ENCODE measurements around the gene ATG101.

ATG101 gene, protein sequence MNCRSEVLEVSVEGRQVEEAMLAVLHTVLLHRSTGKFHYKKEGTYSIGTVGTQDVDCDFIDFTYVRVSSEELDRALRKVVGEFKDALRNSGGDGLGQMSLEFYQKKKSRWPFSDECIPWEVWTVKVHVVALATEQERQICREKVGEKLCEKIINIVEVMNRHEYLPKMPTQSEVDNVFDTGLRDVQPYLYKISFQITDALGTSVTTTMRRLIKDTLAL

DNA sequence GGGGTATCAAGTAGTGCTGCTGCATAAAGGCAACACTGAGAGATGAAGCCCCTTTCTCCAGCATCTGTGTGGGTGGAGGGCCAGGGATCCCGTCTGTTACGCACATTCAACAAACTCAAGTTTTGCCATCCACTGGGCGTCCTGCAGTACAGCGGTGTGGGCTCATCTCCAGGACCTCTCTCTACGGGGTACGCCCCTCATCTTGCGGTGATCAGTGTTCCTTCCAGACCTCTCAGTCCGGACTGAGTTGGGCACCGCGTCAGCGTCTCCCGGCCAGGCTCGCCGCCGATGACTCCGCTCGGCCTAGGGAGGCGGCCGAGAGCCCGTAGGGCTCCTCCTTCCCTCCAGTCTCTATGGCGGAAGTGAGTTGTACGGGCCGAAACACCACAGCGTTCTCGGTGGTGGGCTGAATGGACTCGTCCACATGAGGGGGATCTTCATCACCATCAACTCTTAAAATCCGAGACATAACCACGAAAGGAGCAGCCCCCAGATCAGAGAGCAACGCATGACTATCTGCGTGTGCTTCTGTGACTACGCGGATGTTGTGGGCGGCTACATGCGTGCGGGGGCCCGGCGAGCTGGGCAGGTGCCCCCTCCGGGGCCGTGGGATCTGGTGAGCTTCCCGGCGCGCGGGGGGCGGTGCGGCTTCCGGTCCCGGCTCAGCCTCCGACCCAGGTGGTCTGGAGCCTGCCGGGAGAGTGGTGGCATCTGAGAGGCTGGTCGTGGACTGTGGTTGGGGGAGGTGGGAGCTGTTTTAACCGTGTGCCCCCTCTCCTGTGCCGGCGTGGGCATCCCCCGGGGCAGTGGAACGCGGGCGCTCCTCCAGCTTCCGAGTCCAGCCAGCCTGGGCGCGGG, at the start of gene ATG101:
Gene ATG101, plus strand, starts transcription at position 652 of the 858 bp plus-strand sequence. CDS start 3,673 bp downstream, outside the sequence.
- DNase-seq (ENCODE audit: extremely low spot score), result peak; percentile 95
- CTCF ChIA-PET, result interaction anchor here (0.6 to 42.5 kb wide), 12 partner anchors 9 to 99 kb away, joined by 3 to 1220 read pairs (median 9); partner anchors contain the start of genes NR4A1 and SMIM41
- TF ChIP-seq, protein P1, sequence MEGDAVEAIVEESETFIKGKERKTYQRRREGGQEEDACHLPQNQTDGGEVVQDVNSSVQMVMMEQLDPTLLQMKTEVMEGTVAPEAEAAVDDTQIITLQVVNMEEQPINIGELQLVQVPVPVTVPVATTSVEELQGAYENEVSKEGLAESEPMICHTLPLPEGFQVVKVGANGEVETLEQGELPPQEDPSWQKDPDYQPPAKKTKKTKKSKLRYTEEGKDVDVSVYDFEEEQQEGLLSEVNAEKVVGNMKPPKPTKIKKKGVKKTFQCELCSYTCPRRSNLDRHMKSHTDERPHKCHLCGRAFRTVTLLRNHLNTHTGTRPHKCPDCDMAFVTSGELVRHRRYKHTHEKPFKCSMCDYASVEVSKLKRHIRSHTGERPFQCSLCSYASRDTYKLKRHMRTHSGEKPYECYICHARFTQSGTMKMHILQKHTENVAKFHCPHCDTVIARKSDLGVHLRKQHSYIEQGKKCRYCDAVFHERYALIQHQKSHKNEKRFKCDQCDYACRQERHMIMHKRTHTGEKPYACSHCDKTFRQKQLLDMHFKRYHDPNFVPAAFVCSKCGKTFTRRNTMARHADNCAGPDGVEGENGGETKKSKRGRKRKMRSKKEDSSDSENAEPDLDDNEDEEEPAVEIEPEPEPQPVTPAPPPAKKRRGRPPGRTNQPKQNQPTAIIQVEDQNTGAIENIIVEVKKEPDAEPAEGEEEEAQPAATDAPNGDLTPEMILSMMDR (IDR thresholded peaks at IDR 0.05; ENCODE audit: control extremely low read depth, extremely low read depth, low read depth, missing control alignments), result peak; percentile 93
- POLR2A ChIA-PET, result interaction anchor here (0.8 to 2.6 kb wide), 5 partner anchors 10 to 44 kb away, joined by 4 to 16 read pairs (median 6); partner anchors contain the start of genes NR4A1 and SMIM41

DNA sequence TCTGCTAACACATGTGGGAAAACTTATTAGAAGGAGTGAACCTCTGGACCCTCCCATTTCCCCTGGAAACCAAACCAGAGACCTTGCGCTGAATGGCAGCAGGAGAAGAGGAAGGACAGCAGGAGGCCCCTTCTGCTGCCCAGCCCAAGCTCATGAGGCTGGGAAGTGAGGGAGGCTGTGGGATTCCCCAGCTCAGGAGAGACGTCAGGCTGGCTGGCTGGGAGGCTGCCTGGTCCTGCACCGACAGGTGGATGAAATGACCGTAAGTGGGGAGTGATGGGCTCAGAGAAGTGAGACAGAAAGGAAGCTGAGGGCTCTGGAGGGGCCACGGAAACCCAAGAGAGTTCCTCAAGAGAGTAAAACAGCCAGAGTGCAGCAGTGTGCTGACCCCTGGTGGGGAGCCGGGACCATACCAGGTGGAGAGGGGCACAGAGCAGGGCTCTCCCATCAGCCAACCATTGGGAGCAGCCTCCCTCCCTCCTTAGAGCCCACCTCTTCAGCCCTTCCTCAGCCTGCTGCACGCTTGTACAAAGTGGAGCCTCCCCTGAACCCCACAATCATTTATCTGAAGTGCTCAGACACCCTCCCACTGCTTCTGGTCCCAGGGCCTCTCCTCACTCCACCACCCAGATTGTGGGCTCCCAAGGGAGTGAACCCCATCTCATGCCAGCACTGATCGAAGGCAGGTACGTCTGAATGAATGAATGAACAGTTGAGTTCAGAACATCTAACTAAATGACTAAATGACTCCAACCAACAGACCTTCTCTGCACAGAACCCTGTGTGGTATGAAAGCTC, 49.0 kb upstream of the ATG101 start:
- peak; percentile 71 for DNase-seq (ENCODE audit: extremely low spot score)
- CTCF ChIA-PET, result interaction anchor here (0.7 to 33.0 kb wide), 17 partner anchors 14 to 129 kb away, joined by 3 to 1220 read pairs (median 4); partner anchors contain the start of genes ATG101, NR4A1, SMIM41 and TAMALIN
- TF ChIP-seq, protein P1 (IDR thresholded peaks at IDR 0.05; ENCODE audit: control extremely low read depth, extremely low read depth, low read depth, missing control alignments), result peak; percentile 67
- POLR2A ChIA-PET, result interaction anchor here (1.9 kb wide), 1 partner anchor 14 kb away, joined by 9 read pairs; the partner anchor contains the start of gene TAMALIN

DNA sequence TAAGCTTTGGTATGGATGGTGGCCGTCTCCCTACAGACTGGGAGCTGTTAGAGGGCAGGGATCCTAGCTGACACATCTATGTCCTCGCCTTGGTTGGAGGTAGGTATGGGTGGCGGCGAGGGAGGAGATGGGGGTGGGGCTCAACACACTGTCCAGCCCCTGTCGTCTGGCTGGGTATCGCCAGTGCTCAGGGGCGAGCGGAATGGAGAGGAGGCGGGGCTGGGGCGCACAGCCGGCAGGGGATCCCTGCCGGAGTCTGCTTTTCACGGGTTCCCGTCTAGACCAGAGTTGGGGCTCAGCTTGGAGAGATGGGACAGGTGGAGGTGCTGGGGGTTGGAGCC, 47.0 kb upstream of the ATG101 start:
- ChIA-PET POLR2A (interaction anchor here (0.7 to 1.0 kb wide), 2 partner anchors 16 kb away, joined by 3 to 8 read pairs; partner anchors contain the start of gene TAMALIN), CTCF (interaction anchor here (1.1 to 33.0 kb wide), 14 partner anchors 12 to 107 kb away, joined by 3 to 1220 read pairs (median 10); partner anchors contain the start of genes ATG101, NR4A1, SMIM41 and TAMALIN)
- TF ChIP-seq, protein P1 (IDR thresholded peaks at IDR 0.05; ENCODE audit: control extremely low read depth, extremely low read depth, low read depth, missing control alignments), result no peak
- no peak for DNase-seq (ENCODE audit: extremely low spot score)

DNA sequence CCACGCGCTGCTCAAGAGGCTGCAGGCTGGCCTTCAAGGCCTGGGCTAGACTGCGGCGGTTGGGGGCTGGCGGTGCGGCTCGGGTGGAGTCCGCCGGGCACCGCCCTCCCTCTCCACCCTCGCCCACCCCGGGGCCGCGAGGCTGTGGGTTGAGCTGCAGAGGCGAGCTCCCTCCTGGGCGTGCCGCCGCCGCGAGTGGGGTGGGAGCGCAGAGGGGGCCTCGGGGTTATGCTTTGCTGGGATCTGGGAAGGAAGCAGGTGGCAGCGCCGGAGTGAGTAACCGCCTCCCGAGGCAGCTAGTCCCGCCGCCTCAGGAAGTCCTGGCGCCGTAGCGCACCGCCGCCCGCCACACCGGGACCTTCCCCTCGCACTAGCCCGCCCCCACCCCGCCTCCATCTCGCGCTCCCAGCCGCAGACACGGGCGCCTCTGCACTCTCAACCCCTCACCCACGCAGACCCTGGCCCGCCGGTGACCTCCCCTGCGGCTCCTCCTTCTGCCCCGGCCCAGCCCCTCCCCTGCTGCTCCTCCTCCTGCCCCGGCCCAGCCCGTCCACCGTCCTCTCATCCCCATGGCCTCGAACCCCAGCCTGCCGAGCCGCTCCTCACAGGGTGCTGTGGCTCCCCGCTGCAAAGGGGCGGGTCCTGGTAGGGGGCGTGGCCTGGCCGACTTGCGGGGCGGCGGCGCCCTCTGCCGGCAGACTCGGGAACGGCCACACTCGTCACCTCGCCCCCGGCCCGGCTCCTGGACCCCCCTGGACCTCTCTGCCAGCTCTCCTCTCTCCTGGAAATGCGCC, 46.4 kb upstream of the ATG101 start:
- TF ChIP-seq, protein P1 (IDR thresholded peaks at IDR 0.05; ENCODE audit: control extremely low read depth, extremely low read depth, low read depth, missing control alignments), result peak; percentile 89
- ChIA-PET CTCF (interaction anchor here (1.0 to 33.0 kb wide), 16 partner anchors 12 to 107 kb away, joined by 3 to 1220 read pairs (median 10); partner anchors contain the start of genes ATG101, NR4A1, SMIM41 and TAMALIN), POLR2A (interaction anchor here (0.6 to 0.7 kb wide), 3 partner anchors 10 to 17 kb away, joined by 3 to 5 read pairs (median 3); partner anchors contain the start of gene TAMALIN)
- DNase-seq (ENCODE audit: extremely low spot score), result peak; percentile 92

DNA sequence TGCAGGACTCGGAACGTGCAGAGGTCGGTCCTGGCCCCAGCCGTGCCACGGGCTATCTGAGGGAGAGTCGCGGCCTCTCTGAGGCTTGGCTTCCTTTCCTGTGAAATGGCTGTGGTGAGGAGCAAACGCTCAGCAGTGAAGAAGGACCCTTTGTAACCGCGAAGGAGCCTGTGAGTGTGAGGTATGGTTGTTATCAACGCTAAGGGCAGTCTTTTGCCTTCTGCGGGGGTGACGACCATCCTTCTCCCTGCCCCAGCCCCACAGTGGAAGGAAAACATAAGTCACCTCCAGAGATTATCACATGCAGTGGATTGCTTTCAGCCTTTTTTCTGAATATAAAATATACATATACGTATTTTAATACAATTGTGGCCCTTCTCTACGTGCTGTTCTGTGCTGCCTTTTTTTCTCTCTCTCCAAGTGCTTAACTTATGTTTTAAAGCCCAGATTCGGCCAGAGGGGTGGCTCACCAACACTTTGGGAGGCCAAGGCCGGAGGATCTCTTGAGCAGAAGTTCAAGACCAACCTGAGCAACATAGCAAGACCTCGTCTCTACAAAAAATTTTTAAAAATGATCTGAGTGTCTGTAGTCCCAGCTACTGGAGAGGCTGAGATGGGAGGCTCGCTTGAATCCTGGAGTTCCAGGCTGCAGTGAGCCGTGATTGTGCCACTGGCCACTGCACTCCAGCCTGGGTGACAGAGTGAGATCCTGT, 45.6 kb upstream of the ATG101 start:
- ChIA-PET CTCF (interaction anchor here (1.0 to 33.0 kb wide), 19 partner anchors 11 to 145 kb away, joined by 3 to 1220 read pairs (median 17); partner anchors contain the start of genes ATG101, NR4A1, SMIM41 and TAMALIN), POLR2A (interaction anchor here (0.7 to 1.3 kb wide), 2 partner anchors 9 to 18 kb away, joined by 3 to 7 read pairs; partner anchors contain the start of gene TAMALIN)
- TF ChIP-seq, protein P1 (IDR thresholded peaks at IDR 0.05; ENCODE audit: control extremely low read depth, extremely low read depth, low read depth, missing control alignments), result peak; percentile 3
- no peak for DNase-seq (ENCODE audit: extremely low spot score)

Measured in GM10248 (cell line).